Stimulated activated CD8-positive, alpha-beta memory T cell treated with anti-CD3 and anti-CD28 coated beads, Interleukin-4, amount 100 ng/mL, for 4 hours (primary cell): ENCODE data around the gene LHFPL4.
"Not testable (repeated sequence)": the region's sequence is repeated elsewhere in the genome, so short reads cannot be mapped to it uniquely, and the experiment has no call there.

Experiments
- DNase-seq, 2 donors: peaks; one replicate each; pipeline ENCODE4 v3.0.0-alpha.2; 2020; ENCODE audit warnings: low read depth in 2 of 2, low spot score in 1 of 2

The LHFPL4 gene

DNA sequence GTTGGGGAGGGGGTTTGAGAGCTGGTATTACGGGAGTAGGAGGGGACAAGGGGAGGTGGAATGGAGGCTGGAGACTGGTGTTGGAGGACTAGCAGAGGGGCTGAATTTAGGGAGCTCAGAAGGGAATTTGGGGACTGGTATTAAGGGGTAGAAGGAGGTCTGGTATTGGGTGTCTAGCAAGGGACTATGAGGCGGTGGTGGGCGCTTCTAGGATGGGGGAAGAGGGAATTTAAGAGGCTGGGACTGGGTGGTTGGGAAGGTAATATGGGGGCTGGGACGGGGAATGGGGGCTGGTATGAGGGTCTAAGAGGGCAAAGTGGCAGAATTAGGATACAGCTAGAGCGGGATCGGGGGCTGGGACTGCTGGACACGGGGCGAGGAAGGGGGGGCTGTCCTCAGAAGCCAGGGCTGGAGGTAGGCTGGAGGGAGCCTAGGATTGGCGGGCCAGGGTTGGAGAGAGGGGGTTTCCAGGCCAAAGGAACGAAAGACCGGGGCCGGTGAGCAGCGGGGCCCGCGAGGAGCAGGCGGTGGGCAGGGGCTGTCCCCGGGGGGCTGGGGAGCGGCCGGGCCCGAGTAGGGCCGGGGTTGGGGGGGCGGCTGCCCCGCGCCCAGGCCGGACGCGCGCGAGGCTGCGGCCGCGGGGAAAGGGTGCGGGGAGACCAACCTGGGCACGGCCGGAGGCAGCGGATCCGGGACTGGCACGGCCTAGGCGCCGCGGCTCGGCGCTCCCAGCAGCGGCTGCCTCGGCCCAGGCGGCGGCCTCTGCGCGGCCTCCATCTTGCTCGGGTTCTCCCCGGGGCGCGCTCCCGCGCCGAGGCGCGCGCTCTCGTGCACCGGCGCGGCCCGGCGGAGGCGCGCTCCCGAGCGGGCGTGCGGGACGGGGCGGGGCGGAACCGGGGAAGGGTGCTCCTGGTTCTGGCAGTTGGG, at the start of gene LHFPL4:
Gene LHFPL4, minus strand, starts transcription at position 802 of the 927 bp plus-strand sequence. CDS start 1,143 bp downstream, outside the sequence.
- no peak for DNase-seq

DNA sequence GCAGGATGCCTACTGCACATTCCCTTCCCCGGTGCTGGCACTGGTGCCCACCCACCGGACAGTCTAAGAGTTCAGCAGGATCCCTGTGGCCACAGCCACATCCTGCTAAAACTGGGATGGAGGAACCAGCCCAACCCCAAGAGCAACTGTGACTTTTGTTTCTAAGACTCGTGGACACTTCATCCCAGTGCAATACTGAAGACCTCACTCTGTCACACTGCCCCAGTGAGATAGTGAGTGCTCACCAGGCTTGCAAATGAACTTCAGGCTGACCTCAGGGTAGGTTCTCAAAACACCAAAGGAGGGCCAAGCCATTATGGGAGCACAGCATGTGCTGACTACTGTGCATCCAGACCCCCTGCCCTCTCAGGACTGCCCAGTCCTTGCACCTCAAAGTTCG, 49.0 kb upstream of the LHFPL4 start:
- DNase-seq: no peak

GRCh38 chr3:9601006-9601581, 47.5 kb upstream of the LHFPL4 start:
- DNase-seq: not testable (repeated sequence)

- DNase-seq: no peak
These were observed 47.0 kb upstream of the LHFPL4 start for GRCh38 chr3:9600597-9600996.

GRCh38 chr3:9598783-9599387, 45.3 kb upstream of the LHFPL4 start:
- no peak for DNase-seq

DNA sequence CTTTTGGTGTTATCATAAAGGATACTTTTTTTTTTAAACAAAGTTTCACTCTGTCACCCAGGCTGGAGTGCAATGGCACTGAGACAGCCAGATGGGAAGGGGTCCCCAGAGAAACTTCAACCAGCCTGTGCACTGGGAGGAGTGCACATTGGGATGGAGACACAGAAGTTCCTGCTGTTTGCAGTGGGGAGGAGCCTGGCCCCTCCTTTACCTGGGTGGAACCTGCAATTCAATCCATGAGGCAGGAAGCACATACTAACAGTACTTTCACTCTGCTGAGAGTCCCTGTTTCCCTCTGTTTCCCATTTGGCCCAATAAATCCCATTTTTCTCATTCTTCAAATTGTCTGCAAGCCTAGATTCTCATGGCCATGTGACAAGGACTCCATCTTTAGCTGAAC, 42.3 kb upstream of the LHFPL4 start:
- no peak for DNase-seq

- not testable (repeated sequence) for DNase-seq
These were observed 38.2 kb upstream of the LHFPL4 start for GRCh38 chr3:9591781-9592180.

- DNase-seq: no peak
These were observed 36.7 kb upstream of the LHFPL4 start for GRCh38 chr3:9590282-9590791.

GRCh38 chr3:9583792-9584191, 30.2 kb upstream of the LHFPL4 start:
- no peak for DNase-seq

DNA sequence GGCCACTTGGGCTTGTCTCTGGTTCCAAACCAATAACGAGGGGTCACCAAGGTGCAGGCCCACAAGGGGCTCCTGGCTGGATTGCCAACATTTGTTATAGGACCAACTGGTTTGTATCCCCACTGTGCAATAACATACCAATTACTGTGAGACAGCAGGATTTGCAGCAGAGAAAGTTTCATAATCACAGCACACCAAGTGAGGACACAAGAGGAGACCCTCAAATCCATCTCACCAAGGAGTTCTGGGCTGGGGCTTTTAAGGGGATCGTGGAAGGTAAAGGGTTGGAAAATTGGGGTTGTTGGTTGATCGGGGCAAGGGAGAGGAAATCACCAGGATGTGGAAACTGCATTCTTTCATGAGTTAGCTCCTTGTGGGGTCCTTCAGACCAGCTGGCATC, 29.7 kb upstream of the LHFPL4 start:
- no peak for DNase-seq

DNA sequence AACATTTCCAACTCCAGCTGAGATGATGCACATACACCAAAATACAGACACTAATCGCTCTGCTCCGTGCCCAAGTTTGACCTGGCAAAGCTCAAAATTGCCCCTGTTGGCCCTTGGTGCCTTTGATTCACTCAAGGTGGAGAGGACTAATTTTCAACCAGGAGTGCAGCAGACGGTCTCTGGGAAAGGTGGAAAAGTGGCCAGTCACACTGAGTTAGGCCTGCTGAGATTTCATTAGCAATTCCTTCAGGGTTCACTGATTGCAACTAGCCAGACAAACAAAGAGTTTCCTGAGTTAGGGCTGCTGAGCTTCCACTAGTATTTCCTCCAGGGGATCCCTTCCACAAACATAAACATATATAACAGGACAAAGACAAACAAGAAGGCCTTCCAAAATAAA, 28.7 kb upstream of the LHFPL4 start:
- no peak for DNase-seq

DNA sequence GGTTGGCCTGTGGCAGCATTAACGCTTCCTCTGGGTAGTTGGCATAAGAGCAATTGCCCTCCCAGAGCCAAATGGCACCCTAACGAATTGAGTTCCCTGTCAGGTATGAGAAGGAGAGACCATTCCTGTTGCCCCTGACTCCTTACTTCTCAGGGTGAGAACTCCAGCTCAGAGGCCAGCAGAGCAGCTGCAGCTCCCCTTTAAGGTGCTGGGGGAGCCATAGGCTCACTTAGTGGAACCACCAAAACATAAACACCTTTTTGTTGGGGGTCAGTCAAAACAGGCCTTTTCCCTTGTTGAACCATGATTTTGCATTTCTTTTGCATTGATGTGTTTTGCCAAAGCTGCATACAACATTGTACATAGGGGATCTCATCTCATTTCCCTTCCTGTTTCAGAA, 28.1 kb upstream of the LHFPL4 start:
- DNase-seq: no peak

DNA sequence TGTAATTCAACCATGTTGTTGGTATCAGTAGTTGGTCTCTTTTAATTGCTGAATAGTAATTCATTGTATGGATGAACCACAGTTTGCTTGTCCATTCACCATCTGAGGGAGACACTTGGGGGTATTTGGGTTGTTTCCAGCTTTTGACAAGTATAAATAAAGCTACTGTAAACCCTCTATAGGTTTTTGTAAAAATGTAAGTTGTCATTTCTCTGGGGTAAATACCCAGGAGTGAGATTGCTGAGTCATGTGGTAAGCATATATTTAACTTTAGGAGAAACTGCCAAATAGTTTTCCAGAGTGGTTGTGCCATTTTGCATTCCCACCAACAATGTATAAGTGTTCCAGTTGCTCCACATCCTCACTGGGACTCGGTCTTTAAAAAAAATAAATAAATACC, 15.4 kb upstream of the LHFPL4 start:
- no peak for DNase-seq

DNA sequence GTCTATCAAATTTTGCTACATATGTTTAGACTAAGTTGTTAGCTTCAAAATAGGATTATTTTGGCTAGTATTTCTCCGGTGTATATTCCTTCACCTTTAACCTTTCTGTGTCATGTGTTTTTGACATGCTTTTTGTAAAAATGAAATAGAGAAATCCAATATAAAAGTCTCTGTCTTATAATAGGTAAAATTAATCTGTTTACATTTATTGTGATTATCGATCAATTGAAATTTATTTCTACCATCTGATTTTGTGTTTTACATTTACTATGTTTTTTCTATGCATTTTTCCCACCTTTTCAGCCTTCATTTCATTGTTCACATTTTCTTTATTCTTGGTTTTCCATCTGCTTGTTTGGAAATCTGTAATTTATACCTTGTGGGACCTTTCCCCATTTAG, 11.7 kb upstream of the LHFPL4 start:
- DNase-seq: no peak

DNA sequence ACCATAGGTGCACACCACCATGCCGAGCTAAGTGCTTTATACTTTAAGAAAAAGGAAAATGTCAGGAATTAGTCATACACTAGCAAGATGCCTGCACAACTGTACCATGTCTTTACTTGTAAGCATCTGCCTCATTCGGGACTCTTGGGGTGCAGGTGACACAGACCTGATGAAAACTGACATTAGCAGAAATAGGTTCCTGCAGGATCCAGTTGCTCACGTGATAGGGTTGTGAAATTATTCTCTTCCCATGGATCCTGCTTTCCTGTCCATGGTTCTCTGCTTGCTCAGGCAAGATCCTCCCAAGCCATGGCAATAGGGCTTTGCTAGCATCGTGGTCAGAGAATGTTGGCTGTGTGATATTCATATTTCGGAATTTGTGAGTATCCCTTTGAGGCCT, 10.2 kb upstream of the LHFPL4 start:
- no peak for DNase-seq

DNA sequence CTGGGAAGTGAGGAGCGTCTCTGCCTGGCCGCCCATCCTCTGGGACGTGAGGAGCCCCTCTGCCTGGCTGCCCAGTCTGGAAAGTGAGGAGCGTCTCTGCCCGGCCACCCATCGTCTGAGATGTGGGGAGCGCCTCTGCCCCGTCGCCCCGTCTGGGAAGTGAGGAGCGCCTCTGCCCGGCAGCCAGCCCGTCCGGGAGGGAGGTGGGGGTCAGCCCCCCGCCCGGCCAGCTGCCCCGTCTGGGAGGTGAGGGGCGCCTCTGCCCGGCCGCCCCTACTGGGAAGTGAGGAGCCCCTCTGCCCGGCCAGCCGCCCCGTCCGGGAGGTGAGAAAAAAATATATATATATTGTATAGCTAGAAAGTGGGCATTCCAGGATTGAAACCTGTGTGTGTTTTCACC, 6.4 kb upstream of the LHFPL4 start:
- not testable (repeated sequence) for DNase-seq

- no peak for DNase-seq
These were observed 409 bp upstream of the LHFPL4 start for GRCh38 chr3:9553948-9554513.

- no peak for DNase-seq
These were observed 1.2 kb downstream of the LHFPL4 start for GRCh38 chr3:9552252-9552999.

GRCh38 chr3:9550999-9551398, 2.6 kb downstream of the LHFPL4 start:
- DNase-seq: no peak

GRCh38 chr3:9549600-9549999, 4.0 kb downstream of the LHFPL4 start:
- no peak for DNase-seq

DNA sequence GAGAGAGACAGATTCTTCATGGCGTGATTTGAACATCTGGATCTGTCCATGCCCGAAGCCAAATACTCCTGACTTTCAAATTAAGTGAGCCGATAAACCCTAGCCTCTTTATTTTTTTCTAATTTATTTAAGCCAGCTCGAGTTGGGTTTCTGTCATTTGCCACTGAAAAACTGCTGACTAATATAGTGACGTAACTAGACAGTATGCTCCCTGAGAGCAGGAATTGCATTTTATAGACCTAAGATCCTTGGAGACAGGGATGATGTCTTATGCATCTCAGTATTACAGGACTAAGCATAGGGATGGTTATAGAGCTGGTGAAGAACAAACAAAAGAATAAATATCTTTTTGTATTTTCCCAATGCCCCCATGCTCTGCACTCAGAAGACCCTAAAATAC, 4.6 kb downstream of the LHFPL4 start:
- DNase-seq: no peak
